T-helper 1 cell treated with Interleukin-12 subunit alpha and Interleukin-12 subunit beta and Interleukin-4 antibody, amounts not matched to agents 30 ng/mL and 1 ng/mL, for 36 hours (primary cell): ENCODE data around the gene OR2H1. TPM values are rescaled to one million over a fixed set of nuclear protein-coding genes. Genes with fewer than 3 reads are reported as not detected.

Experiments used
- intact Hi-C: fragments of 100-400 bp; cut with micrococcal nuclease; formaldehyde crosslinking; loops from one replicate; pipeline ENCODE4 v1.15.1; 2024
- total RNA-seq: library from RNA; stranded (reverse); gene quantifications from 2 replicates; pipeline ENCODE4 v1.2.3, GENCODE V29; 2022

The OR2H1 gene
- total RNA-seq, 1 donor from 2014 or later: not detected

DNA sequence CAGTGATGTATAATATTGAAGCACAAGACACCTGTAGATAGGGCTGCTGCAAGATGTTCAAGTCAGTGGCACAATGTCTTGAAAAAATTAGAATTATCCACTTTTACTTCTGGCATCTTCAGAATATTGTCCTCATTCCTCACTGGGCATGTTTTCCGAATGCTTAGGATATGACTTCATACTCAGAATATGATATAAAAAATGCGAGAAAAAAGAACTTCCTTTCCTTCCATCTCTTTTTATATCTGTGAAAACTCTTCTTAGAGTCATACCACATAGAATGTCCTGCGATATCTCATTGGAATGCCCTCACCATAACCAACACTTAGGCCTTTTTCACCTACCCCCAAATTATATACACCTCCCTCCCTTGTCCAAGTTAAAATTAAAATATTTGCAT is 26.2 kb downstream of the OR2H1 start:
- intact Hi-C loops: no loop called here

DNA sequence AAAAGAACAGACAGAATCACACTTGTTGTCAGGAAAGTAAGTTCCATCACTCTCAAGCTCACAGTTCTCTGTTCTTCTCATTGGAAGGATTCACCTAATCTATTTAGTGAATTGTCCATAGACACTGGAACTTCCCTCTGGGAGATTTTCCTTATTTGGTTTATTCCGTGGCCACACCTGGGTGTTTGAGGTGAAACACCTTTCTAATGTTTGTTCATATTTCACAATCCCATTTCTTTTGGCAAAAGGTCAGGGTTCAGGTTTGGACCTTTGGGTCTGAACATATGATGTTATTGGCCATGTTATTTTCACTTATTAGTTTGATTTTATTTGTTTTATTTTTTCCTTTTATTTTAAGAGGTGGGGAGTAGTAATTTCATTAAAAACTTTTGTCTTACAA is 26.8 kb downstream of the OR2H1 start:
- intact Hi-C loops: no loop called here

DNA sequence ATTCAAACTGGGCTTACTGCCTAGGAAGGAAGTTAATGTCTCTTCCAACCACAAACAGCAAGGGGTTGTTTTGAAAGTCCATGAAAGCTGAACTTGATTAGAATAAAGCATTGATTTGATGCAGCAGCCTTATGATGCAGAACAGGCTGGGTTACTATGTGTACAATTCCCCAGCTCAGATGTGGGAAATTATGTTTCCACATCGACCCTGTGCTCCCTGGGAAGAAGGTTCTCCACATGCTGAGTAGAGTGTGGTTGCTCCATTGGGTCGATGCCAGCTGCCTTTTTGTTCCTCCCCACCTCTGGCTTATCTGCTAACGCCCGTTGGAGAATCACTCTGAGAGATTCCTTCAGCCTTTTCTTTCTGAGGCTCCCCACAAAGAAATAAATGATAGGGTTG is 29.6 kb downstream of the OR2H1 start:
- intact Hi-C loops: no loop called here

DNA sequence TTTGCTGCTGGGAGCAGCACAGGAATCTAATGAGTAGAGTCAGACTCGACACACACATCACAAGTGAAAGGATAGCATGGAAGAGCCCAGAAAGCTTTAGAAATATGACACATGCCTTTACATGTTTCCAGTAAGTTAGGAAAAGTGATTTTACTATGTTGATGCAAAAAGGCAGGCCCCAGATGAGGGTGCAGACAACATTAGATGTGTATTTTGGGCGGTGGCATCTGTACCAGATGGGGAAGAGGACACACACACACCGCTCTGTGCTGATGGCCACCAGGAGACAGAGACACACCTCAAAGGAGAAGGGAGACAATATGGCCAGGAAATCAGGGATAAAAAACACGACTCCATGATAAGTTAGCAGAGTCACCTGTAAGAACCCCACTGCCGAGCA is 30.2 kb downstream of the OR2H1 start:
- intact Hi-C loops: no loop called here

DNA sequence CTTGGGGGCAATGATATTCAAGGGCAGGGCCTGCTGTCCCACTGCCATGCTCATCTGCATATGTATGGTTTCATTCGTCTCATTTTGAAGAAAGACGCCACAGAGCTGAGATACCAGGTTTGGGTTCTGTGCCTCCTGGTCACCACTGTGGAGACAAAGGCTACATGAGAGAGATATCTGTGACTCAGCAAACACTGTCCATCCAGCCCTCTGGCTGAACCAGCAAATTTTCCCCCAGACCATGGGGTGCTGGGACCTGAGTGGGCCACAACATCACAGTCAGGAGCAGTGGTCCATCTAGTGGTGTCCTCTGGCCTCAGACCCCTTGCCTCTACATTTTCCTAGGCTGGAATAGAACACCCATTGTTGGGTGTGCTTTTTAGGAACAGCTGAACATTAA is 30.7 kb downstream of the OR2H1 start, which contains the start of gene MAS1L:
Gene MAS1L, minus strand, starts transcription at position 297 of the 400 bp plus-strand sequence. Its CDS starts 54 bp downstream, at position 243.
- intact Hi-C loops: no loop called here

DNA sequence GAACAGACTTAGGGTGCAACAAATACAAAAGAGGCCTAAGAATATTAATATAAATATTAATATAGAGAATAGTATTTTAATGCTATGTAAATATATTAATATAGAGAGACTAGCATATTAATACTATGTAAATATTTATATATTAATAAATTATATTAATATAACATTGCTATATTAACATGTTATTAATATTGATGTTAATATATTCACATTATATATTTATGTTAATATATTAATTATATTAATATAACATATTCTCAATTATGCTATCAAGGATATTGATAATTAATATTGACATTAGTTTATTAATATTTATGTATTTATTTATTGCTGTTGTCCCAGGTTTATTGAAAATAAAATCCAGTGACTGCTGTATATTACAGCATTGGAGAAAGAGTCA is 31.9 kb downstream of the OR2H1 start:
- intact Hi-C loops: no loop called here

DNA sequence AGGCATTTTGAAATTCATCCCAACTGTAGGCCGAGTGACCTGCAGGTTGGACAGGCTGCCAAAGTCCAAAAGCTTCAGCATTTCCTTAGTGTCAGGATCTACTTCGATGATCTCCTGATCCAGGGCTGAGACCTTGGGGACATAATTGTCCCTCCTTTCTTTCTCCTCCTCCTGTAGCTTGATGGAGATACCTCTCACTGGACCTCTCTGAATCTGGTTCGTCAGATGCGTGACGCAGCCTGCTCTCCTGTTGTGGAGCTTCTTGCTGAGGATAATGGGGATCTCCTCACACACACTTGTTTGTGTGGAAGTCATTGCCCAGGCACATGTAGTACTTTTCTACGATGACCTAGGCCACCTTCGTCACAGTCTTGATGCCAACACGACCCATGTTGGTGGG is 32.3 kb downstream of the OR2H1 start:
- intact Hi-C loops: no loop called here

DNA sequence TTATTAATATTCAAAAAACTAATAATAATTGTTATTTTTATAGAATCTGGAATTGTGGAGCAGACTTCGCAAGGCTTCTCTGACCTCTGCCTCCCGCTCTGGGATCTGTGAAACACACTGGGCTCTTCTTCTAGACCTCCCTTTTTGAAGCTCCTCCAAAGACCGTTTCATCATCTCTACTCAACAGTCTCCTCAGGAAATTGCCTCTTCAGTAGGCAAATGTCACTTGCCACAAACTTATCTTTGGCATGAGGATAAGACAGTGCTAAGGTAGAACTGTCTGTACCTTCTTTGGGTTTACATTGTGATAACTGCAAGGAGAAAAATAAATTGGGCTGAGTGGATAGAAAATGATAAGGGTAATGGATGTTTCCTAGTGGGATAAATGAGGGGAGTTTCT is 33.1 kb downstream of the OR2H1 start:
- intact Hi-C loops: no loop called here

DNA sequence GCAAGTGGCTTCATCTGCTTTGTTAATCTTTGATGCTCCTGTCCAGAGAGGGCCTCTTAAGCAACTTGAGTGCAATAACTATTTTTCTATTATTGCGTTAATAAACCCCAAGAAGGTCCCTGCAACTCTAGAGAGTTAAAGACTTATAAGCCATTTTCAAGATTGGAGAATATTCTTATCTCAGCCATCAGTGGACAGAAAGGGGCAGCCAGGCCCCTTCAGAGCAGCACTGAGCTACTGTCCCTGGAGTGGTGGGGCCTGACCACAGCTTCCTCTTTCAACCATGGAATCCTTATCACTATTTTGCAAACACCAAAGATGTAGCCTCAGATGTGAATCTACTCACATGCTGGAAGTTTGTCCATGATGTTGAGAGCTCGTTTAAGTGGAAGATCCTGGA is 33.6 kb downstream of the OR2H1 start:
- intact Hi-C loops: no loop called here

DNA sequence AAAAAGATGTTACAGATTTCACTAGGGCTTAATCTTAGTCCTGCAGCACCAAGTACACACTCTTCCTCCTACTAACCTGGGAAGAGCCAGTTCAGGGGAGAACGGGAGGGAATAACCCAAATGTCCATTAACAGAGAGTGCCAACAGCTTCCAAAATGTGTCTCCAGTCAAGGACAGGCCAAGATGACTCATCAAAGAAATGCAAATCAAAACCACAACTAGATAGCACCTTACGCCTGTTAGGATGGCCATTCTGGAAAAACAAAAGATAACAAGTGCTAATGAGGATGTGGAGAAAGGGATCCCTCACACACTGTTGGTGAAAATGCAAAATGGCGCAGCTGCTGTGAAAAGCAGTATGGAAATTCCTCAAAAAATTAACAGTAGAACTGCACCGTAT is 34.6 kb downstream of the OR2H1 start:
- intact Hi-C loops: no loop called here

DNA sequence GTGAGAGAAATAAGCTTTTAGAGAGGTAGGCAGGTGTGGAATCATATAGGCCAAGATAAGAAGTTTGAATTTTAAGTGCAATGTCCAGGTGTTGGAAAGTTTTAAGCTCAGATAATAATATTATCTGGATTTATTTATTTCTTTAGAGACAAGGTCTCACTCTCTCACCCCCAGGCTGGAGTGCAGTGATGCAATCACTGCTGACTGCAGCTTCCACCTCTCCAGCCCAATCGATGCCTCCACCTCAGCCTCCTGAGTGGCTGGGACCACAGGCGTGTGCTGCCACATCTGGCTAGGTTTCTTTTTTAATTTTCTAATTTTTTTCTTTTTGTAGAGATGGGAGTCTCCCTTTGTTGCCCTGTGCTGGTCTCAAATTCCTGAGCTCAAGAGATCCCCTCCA is 36.3 kb downstream of the OR2H1 start:
- intact Hi-C loops: no loop called here

DNA sequence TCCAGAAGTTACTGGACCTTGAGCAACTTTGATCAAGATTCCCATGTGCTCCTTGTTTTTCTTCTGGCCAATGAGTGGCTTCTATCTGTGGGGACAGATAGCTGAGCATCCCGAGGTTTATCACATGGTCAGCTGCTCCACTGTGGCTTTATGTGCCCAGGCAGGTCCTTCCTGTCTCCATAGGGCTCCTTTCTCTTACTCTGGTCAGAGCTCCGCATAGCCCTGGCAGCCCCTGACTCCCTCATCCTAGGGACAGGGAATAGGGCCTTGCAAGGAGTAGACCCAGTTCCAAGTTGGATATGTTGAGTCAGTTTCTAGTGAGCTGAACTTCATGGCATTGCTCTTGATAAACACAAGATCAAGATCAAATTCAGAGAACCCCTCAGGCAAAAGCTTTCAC is 37.2 kb downstream of the OR2H1 start:
- intact Hi-C loops: no loop called here

DNA sequence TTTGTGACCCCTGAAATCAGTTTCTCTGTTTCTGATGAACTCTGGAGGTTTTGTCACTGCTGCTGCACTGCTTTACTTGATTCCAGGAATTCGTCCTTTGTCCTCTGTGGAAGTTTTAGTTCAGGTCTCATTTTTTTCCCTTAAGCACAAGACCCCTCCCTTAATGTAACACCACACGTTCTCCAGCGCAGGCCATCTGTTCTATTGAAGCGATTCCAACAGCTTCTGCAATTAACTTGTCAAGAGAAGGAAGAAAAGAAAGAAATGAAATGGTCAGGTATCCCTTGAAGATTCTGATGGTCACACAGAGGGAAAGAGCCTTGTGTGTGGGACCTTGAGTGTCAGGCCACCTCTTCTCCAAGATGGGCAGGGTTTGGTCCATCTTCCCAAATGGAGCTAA is 38.6 kb downstream of the OR2H1 start:
- intact Hi-C loops: no loop called here

DNA sequence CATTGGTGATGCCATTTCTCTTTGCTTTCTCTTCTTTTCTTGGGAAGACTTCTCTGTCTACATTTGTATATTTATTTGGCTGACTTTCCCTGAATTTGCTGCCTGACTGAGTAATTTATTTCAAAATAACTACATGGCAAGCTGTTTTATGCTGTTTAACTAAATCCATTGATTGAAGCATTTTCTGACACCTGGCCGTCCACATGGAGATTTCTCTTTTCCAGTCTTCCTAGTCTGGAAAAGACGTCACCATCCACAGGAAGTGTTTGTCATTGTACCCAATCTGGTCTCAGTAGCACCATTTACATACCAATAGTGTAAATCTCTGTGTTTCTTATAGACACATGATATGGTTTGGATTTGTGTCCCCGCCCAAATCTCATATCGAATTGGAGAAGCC is 40.0 kb downstream of the OR2H1 start:
- intact Hi-C loops: no loop called here

DNA sequence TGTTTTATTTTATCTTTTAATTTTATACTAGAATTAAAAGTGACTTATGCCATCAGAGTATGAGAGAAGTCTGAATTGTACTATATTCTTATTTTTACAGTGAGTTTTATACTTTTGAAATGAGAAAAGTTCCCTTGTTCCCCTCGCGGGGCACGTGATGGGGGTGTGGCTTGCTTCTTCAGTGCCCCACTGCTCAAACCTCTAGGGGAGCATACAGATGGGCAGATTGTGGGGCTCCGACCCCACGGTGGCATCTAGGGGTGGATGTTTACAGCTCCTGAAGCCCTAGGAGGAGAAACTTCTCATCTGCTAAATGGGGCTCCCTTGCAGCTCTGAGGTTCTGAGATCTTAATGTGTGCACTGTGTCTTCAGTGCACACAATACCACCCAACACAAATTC is 42.7 kb downstream of the OR2H1 start:
- intact Hi-C loops: no loop called here

DNA sequence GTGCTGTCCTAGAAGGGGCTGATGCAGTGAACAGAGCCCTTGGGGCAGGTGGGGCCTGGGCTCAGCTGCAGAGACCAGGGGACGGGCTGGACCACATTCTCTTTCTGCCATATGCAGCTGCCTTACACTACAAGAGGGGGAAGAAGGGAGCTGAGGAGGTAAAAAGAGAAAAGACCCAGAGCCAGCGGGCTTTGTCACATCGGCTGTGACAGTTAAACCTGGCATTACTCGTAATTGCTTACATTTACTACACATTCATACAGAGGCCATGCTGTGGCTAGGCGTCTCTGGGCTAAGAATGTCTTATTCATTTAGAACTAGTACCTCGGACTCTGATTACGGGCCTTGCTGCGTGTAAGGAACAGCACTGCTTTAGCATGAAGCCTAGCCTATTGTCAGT is 43.6 kb downstream of the OR2H1 start:
- intact Hi-C loops: no loop called here

DNA sequence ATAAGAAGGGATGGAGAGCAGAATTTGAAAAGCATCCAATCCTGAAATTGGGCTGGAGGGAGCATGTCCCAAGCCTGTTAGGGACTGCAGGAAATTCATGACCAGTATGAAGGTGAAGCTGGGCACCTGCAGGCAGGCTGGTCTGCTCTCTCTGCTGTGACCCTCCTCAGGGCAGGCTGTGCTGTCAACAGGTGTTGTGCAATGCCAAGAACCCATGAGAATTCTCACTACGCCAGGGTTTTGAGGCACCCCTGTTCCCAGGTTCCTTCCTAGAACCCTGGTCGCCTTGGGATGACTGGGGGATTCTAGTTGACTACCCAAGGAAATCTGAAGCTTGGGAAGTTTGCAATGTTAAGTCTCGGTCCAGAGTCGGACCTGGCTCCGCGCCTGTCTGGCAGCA is 44.2 kb downstream of the OR2H1 start:
- intact Hi-C loops: no loop called here

DNA sequence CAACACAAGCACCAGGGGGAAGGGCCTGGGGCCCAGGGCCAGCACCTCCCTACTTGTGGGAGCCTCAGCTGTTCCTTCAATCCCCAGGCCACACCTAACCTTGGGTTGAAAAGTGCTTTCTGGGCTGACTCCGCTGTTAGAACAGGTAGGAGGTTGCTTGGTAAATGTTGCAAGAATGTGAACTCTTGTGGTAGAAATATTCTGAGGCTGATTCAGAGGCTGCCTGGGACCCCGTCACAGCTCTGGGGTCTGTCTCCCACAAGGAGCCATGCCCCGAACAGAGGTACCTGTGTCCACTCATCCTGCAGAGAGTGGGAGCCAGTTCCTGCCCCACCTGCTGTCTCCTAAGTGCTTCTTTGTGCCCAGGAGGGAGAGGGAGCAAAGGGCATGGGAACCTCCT is 45.2 kb downstream of the OR2H1 start:
- intact Hi-C loops: no loop called here

DNA sequence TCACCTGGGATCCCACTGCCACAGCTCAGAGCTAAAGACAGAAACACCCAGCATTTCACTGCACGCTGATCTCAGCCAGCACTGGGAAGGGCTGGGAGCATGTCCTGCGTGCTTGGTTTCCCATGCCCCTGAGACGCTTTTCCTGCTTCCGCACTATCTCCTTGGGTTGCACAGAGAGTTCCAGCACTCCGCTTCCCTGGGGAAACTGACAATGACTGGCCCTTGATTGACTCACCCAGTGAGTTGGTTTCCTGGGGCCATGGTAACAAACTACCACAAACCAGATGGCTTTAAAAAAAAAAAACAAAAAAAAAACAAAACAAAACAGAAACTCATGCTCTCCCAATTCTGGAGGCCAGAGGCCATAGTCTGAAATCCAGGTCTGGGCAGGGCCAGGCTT is 45.6 kb downstream of the OR2H1 start:
- intact Hi-C loops: no loop called here

DNA sequence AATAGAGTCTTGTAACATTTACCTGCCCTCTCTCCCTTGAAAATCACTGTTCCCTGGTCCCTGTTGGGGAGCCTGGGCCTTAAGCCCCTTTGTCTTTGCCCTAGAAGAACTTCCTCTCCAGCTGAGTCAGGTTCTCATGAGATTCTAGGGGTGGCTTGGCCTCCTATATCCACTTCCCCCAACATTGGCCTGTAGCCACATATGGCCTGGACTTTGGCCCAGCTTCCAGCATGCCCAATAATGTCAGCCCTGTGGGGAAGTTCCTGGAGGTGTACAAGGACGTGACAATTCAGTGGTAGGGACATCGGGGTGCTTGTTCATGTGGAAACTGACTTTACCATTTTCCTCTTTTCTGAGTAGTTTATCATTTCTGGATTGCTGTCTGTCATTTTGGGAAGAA is 48.0 kb downstream of the OR2H1 start:
- intact Hi-C loops: no loop called here

DNA sequence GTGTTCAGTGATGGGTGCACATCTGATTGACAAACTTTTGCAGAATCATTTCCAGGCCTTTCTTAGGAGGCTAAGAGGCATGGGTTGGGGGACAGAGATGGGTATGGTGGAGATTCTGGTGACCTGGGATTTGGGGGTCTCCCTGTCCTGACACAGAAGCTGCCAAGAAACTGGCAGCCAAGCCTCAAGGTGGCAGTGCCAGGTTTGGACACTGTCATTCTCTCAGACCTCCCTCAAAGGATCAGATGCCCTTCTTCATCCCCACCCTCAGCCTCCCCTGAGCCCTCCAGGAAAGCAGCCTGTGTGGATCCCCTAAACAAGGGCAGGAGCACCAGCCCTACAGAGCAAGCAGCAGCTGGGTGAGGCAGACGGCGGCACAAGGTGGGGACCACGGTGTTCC is 48.9 kb downstream of the OR2H1 start:
- intact Hi-C loops: no loop called here

DNA sequence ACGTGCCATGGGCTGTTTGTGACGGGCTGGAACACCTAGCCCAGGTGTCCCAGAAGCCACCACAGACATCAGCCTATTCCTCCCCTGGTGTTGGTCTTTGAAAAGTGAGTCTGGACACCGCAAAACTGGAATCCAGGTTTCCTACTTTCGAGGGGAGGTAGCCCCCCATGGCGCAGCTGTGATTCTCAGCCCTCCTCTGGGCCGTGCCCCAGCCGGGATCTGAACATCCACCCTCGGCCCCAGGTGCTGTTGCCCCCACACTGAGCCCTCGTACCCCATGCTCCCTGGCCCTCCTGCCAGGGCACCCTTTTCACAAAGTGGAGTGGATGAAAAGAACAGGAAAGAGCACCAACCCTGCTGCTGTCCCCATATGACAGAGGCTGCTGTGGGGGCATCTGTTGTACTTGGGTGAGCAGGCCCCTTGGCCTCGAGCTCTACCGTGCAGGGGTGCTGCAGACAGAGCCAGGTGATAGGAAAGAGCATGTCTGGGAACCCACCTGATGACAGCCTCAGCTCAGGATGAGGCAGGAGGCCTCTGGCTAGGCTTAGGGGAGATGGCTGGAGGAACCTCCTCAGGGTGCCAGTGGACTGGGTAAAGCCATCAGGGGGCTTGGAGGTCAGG is 49.6 kb downstream of the OR2H1 start:
- intact Hi-C loops: no loop called here

DNA sequence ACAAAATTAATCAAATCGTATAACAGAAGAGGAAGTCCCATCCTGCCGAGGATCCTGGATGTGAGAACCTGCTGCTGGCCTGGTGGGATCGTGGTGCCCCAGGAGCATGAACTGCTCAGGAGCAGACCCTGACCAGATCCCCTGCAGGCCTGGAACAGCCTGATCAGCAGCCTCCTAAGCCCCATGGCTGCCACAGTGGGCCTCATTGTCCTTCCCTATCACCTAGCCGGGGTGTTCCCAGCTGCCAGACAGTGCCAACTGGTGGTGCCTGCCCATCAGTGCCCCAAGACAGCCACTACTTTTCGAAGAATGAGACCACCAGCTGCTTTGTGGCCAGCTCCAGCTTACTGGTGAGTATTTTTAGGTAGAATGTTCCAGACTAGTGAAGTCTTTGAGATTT is 50.4 kb downstream of the OR2H1 start:
- intact Hi-C loops: no loop called here

DNA sequence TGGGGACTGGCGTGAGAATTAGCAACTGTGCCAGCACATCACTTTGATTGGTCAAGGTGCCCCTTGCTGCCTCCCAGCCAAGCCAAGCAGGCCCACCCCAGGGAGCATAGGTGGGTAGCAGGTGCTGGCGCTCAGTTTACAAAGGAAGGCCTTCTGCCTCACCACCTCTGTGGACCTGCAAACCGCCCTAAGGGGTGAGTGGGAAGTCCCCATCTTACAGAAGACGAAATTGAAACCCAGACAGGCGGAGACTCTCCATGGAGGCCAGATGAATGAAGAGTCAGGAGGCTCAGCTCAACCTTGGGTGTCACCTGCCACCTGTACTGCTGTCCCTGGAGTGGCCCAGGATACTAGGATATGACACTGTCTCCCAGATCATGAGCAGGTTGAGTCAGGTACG is 52.3 kb downstream of the OR2H1 start:
- intact Hi-C loops: no loop called here
